ENCODE results near the gene NSMCE4A. TPM values are rescaled to one million over a fixed set of nuclear protein-coding genes. Genes with fewer than 3 reads are reported as not detected.
A peak's percentile ranks its signal among the peaks of the same experiment; 100 is the strongest.

The NSMCE4A gene
- total RNA-seq, 6 experiments from 2014 or later, result 17.0 to 46.5 (median 30.6) TPM

DNA sequence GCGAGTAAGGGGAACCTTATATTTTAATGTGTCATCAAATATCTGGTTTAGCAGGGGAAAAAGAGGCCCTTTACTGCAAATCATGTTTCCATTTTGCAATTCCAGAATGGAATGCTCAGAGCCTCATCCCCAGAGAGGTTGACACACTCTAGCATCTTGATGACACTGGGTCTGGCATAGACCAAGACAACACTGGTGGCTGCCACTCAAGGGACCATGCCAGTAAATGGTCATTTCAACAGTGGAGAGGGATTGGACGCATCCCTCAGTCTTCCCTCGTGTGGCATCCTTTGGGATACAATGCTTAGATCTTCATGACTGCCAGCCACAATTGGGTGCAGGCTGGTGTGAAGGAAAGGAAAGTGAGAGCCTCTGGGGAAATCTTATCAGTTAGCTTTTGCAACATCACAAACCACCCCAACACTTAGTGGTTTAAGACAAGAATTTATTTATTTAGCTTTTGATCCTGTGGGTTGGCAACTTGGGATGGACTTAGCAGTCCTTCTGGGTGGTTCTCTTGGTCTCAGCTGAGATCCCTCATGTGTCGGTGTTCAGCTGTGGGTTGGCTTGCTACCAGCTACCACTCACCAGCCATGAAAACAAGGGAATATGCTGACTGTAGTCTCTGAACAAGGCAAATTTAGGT lies 35.5 kb upstream of the NSMCE4A start:
- Histone ChIP-seq H3K36me3 (no peaks in the 10 kb centered on the region), H3K9me3 (no peaks in the 10 kb centered on the region), H3K27ac (no peak overlapping the region), H3K4me3 (no peak overlapping the region), H3K27me3 (no peaks in the 10 kb centered on the region), H3K4me1 (peaks cover 0 to 30% (median 0%) of the 10 kb centered on the region in 4 donors)
- DNase-seq (no peak), ATAC-seq (no peak)
- no peak for TF ChIP-seq POLR2A (IDR thresholded peaks at IDR 0.05)
- TF ChIP-seq, protein P1, sequence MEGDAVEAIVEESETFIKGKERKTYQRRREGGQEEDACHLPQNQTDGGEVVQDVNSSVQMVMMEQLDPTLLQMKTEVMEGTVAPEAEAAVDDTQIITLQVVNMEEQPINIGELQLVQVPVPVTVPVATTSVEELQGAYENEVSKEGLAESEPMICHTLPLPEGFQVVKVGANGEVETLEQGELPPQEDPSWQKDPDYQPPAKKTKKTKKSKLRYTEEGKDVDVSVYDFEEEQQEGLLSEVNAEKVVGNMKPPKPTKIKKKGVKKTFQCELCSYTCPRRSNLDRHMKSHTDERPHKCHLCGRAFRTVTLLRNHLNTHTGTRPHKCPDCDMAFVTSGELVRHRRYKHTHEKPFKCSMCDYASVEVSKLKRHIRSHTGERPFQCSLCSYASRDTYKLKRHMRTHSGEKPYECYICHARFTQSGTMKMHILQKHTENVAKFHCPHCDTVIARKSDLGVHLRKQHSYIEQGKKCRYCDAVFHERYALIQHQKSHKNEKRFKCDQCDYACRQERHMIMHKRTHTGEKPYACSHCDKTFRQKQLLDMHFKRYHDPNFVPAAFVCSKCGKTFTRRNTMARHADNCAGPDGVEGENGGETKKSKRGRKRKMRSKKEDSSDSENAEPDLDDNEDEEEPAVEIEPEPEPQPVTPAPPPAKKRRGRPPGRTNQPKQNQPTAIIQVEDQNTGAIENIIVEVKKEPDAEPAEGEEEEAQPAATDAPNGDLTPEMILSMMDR (IDR thresholded peaks at IDR 0.05), result no peak
- 80% methylated on average over 1 of the region's 4 CpGs for WGBS (ENCODE audit: insufficient coverage, low coverage, low lambda C conversion rate, missing lambda C conversion rate)
- intact Hi-C loops (cut with DNase I), result no loop called here

DNA sequence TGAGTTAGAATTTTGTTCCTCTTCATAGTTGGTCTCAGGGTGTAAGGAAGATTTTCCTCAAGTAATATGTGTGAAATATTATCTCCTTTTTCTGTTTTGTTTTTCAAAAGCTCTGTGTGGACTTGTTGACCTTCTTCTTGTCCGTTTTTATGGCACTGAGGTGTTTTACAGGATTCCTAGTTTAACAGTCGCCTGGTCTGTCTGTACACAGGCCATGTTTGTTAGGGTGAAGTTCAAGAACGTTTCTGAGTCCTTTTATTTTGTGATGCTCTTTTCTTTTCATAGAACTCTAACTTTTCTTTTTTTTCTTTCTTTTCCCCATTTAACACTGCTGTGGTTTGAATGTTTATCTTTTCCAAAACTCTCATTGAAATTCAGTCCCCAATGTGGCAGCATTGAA lies 32.4 kb upstream of the NSMCE4A start:
- Histone ChIP-seq H3K27me3 (no peaks in the 10 kb centered on the region), H3K9me3 (no peaks in the 10 kb centered on the region), H3K4me1 (peaks cover 0 to 4% (median 0%) of the 10 kb centered on the region in 4 donors), H3K27ac (no peak overlapping the region), H3K4me3 (no peak overlapping the region), H3K36me3 (no peaks in the 10 kb centered on the region)
- TF ChIP-seq, protein P1 (IDR thresholded peaks at IDR 0.05), result no peak
- TF ChIP-seq POLR2A (IDR thresholded peaks at IDR 0.05), result no peak
- peak in 3 of 4 donors; percentile 30 to 64 (median 49) for ATAC-seq
- intact Hi-C loops (cut with DNase I), result no loop called here
- DNase-seq, result no peak
- 24% methylated on average over 3 of the region's 3 CpGs for WGBS (ENCODE audit: insufficient coverage, low coverage, low lambda C conversion rate, missing lambda C conversion rate)

DNA sequence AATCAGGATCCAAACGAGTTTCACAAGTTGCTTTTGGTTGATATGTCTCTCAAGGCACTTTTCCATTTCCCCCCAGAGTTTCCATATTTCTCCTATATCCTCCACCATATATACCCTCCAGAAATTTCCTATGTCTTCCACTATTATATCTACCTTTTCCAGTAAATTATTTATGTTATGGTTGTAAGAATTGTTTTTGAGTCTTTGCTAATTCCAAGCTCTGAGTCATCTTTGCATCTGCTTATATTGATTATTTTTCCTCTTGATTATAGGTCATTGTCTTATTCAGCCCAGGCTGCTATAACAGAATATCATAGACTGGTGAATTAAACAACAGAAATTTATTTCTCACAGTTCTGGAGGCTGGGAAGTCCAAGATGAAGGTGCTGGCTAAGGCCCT lies 26.7 kb upstream of the NSMCE4A start:
- Histone ChIP-seq H3K4me1 (no peaks in the 10 kb centered on the region), H3K36me3 (no peaks in the 10 kb centered on the region), H3K27ac (no peak overlapping the region), H3K9me3 (no peaks in the 10 kb centered on the region), H3K27me3 (no peaks in the 10 kb centered on the region), H3K4me3 (no peak overlapping the region)
- intact Hi-C loops (cut with DNase I), result no loop called here
- DNase-seq (no peak), ATAC-seq (no peak)
- WGBS (ENCODE audit: insufficient coverage, low coverage, low lambda C conversion rate, missing lambda C conversion rate), result 38% methylated on average over 1 of the region's 1 CpG
- TF ChIP-seq, protein P1 (IDR thresholded peaks at IDR 0.05), result no peak
- TF ChIP-seq POLR2A (IDR thresholded peaks at IDR 0.05), result no peak

DNA sequence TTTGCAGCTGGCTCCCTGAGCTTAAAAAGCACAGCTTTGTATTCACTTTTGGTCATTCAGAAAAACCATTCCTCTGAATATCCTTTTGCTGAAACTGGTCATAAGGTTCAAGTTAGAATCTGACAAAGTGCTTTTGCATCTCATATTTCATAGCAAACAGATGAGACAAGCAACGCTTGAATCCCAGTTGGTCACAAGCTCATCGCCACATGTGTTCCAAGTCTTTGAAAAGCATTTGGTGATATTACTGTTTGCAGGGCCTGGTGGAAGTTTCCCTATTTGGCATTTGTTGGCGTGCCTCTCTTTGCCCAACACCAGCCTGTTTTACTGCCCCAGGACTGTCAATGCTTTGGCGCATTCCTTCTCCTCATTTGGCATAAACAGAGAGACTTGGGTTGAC lies 24.3 kb upstream of the NSMCE4A start:
- DNase-seq, result no peak
- WGBS (ENCODE audit: insufficient coverage, low coverage, low lambda C conversion rate, missing lambda C conversion rate), result 83% methylated on average over 3 of the region's 4 CpGs
- intact Hi-C loops (cut with DNase I), result no loop called here
- Histone ChIP-seq H3K4me1 (peaks cover 0 to 16% (median 0%) of the 10 kb centered on the region in 4 donors), H3K27ac (no peak overlapping the region), H3K9me3 (no peaks in the 10 kb centered on the region), H3K36me3 (no peaks in the 10 kb centered on the region), H3K4me3 (no peak overlapping the region), H3K27me3 (no peaks in the 10 kb centered on the region)
- no peak for TF ChIP-seq POLR2A (IDR thresholded peaks at IDR 0.05)
- TF ChIP-seq, protein P1 (IDR thresholded peaks at IDR 0.05), result no peak
- no peak for ATAC-seq
